Fibroblast of gingiva (primary cell): ENCODE results near the gene KREMEN1.
A peak's percentile ranks its signal among the peaks of the same experiment; 100 is the strongest.
"Not testable (repeated sequence)": the region's sequence is repeated elsewhere in the genome, so short reads cannot be mapped to it uniquely, and the experiment has no call there.

Source experiments
- DNase-seq: peaks from one replicate; pipeline ENCODE4 v3.0.0-alpha.2; 2011; ENCODE audit warnings: low read depth

Gene KREMEN1

GRCh38 chr22:29079218-29079901 lies 6.5 kb downstream of the KREMEN1 start:
- no peak for DNase-seq

GRCh38 chr22:29080106-29080975 lies 7.5 kb downstream of the KREMEN1 start:
- peak; percentile 64 for DNase-seq

GRCh38 chr22:29081517-29082236 lies 8.8 kb downstream of the KREMEN1 start:
- no peak for DNase-seq

GRCh38 chr22:29082826-29083545 lies 10.2 kb downstream of the KREMEN1 start:
- no peak for DNase-seq

- DNase-seq: not testable (repeated sequence)
These were observed 10.7 kb downstream of the KREMEN1 start for GRCh38 chr22:29083576-29083932.

- no peak for DNase-seq
These were observed 11.2 kb downstream of the KREMEN1 start for GRCh38 chr22:29083933-29084591.

- no peak for DNase-seq
These were observed 14.2 kb downstream of the KREMEN1 start for GRCh38 chr22:29087012-29087411.

- no peak for DNase-seq
These were observed 16.0 kb downstream of the KREMEN1 start for GRCh38 chr22:29088809-29089208.

- DNase-seq: no peak
These were observed 16.7 kb downstream of the KREMEN1 start for GRCh38 chr22:29089507-29089906.

- no peak for DNase-seq
These were observed 17.2 kb downstream of the KREMEN1 start for GRCh38 chr22:29090039-29090438.

GRCh38 chr22:29092243-29092642 lies 19.4 kb downstream of the KREMEN1 start:
- DNase-seq: no peak

GRCh38 chr22:29093030-29093429 lies 20.2 kb downstream of the KREMEN1 start:
- no peak for DNase-seq

- DNase-seq: peak; percentile 93
These were observed 20.9 kb downstream of the KREMEN1 start for GRCh38 chr22:29093501-29094300.

GRCh38 chr22:29095459-29095858 lies 22.6 kb downstream of the KREMEN1 start:
- DNase-seq: no peak

- peak; percentile 37 for DNase-seq
These were observed 24.2 kb downstream of the KREMEN1 start for GRCh38 chr22:29096736-29097669.

GRCh38 chr22:29098296-29098695 lies 25.5 kb downstream of the KREMEN1 start:
- no peak for DNase-seq

- no peak for DNase-seq
These were observed 29.5 kb downstream of the KREMEN1 start for GRCh38 chr22:29102300-29102699.

GRCh38 chr22:29103121-29103520 lies 30.3 kb downstream of the KREMEN1 start:
- DNase-seq: no peak

- DNase-seq: no peak
These were observed 32.6 kb downstream of the KREMEN1 start for GRCh38 chr22:29105468-29105867.

- no peak for DNase-seq
These were observed 34.0 kb downstream of the KREMEN1 start for GRCh38 chr22:29106839-29107238.
